Measurements from ENCODE around the gene RARRES2. TPM values are rescaled to one million over a fixed set of nuclear protein-coding genes. Genes with fewer than 3 reads are reported as not detected.

The RARRES2 gene
- polyA plus RNA-seq, 1 of the 3 experiments (the other 2 are of a cell fraction), result 0.43 TPM

GRCh38 chr7:150361807-150362621, 20.6 kb upstream of the RARRES2 start (continued):
- no peak for TF ChIP-seq MAX (IDR thresholded peaks at IDR 0.05; ENCODE audit: low read depth)
- TF ChIP-seq CHD2 (IDR thresholded peaks at IDR 0.05; ENCODE audit: low read length, partially characterized antibody), result no peak
- no peak for TF ChIP-seq IRF3 (IDR thresholded peaks at IDR 0.05; ENCODE audit: low read depth, low read length)

GRCh38 chr7:150361402-150361801, 20.0 kb upstream of the RARRES2 start:
- H3K36me3 ChIP-seq (replicated peaks in 1 of 2; ENCODE audit: control insufficient read depth in 1 of 2, insufficient read depth in 2 of 2, low read length in 1 of 2), result no peaks in the 10 kb centered on the region
- no peak for TF ChIP-seq YY1 (IDR thresholded peaks at IDR 0.05; ENCODE audit: low read depth)
- no peak for TF ChIP-seq IRF3 (IDR thresholded peaks at IDR 0.05; ENCODE audit: low read depth, low read length)
- no peak for TF ChIP-seq GATA2 (CRISPR knock-in tag; IDR thresholded peaks at IDR 0.05)
- TF ChIP-seq FOXJ3 (CRISPR knock-in tag; IDR thresholded peaks at IDR 0.05), result no peak
- no peak for TF ChIP-seq POLR2AphosphoS5 (IDR thresholded peaks at IDR 0.05; ENCODE audit: low read depth, low read length)
- TF ChIP-seq FOSL2 (IDR thresholded peaks at IDR 0.05; ENCODE audit: borderline replicate concordance, low read depth), result no peak
- TF ChIP-seq TCF12 (IDR thresholded peaks at IDR 0.05), result no peak
- TF ChIP-seq RCOR1 (IDR thresholded peaks at IDR 0.05; ENCODE audit: low read length), result no peak
- H3K27ac ChIP-seq (ENCODE audit: low read depth in 2 of 2, low read length in 1 of 2), result no peak overlapping the region
- no peak overlapping the region for H2AFZ ChIP-seq (ENCODE audit: low read depth)
- no peaks in the 10 kb centered on the region for H3K27me3 ChIP-seq (ENCODE audit: insufficient read depth)
- ChIA-PET POLR2A (no interaction called here), CTCF (interaction anchor here (0.6 to 1.1 kb wide), 4 partner anchors 13 to 88 kb away, joined by 3 to 5 read pairs (median 3); a partner anchor contains a TSS)
- H3K9me3 ChIP-seq, result no peaks in the 10 kb centered on the region
- H3K4me1 ChIP-seq (ENCODE audit: control insufficient read depth in 1 of 2, insufficient read depth in 2 of 2, low read depth in 1 of 2, low read length in 1 of 2), result peaks cover 0 to 14% of the 10 kb centered on the region in 2 experiments; a peak in 3 of 4 replicates
- no peaks in the 10 kb centered on the region for H3F3A ChIP-seq (replicated peaks; ENCODE audit: insufficient read depth)
- WGBS (ENCODE audit: low lambda C conversion rate), result 84% methylated on average over 7 of the region's 7 CpGs
- DNase-seq, result no peak
- H4K20me1 ChIP-seq (ENCODE audit: insufficient read depth), result no peaks in the 10 kb centered on the region
- H3K4me3 ChIP-seq (ENCODE audit: low read depth in 2 of 2, low read length in 1 of 2), result no peak overlapping the region
- no peaks in the 10 kb centered on the region for H3K9me2 ChIP-seq
- H3K4me2 ChIP-seq, result no peak overlapping the region
- H3K9ac ChIP-seq, result no peak overlapping the region
- no peaks in the 10 kb centered on the region for H3K79me2 ChIP-seq (ENCODE audit: insufficient read depth)

GRCh38 chr7:150360363-150361058, 19.1 kb upstream of the RARRES2 start:
- peaks cover 0 to 14% of the 10 kb centered on the region in 2 experiments; a peak in 3 of 4 replicates for H3K4me1 ChIP-seq (ENCODE audit: control insufficient read depth in 1 of 2, insufficient read depth in 2 of 2, low read depth in 1 of 2, low read length in 1 of 2)
- CTCF ChIA-PET, result interaction anchor here (1.0 kb wide), 1 partner anchor 14 kb away, joined by 5 read pairs; no protein-coding TSS in a partner anchor
- no peaks in the 10 kb centered on the region for H3K9me3 ChIP-seq
- H3K27me3 ChIP-seq (ENCODE audit: insufficient read depth), result no peaks in the 10 kb centered on the region
- H3K4me2 ChIP-seq, result no peak overlapping the region
- WGBS (ENCODE audit: low lambda C conversion rate), result 78% methylated on average over 5 of the region's 5 CpGs
- H3K79me2 ChIP-seq (ENCODE audit: insufficient read depth), result no peaks in the 10 kb centered on the region
- DNase-seq, result no peak
- H3K27ac ChIP-seq (ENCODE audit: low read depth in 2 of 2, low read length in 1 of 2), result no peak overlapping the region
- no peaks in the 10 kb centered on the region for H3K9me2 ChIP-seq
- no peaks in the 10 kb centered on the region for H4K20me1 ChIP-seq (ENCODE audit: insufficient read depth)
- H2AFZ ChIP-seq (ENCODE audit: low read depth), result no peak overlapping the region
- POLR2A ChIA-PET, result no interaction called here
- H3K9ac ChIP-seq, result no peak overlapping the region
- H3K4me3 ChIP-seq (ENCODE audit: low read depth in 2 of 2, low read length in 1 of 2), result no peak overlapping the region
- H3K36me3 ChIP-seq (replicated peaks in 1 of 2; ENCODE audit: control insufficient read depth in 1 of 2, insufficient read depth in 2 of 2, low read length in 1 of 2), result no peaks in the 10 kb centered on the region
- H3F3A ChIP-seq (replicated peaks; ENCODE audit: insufficient read depth), result no peaks in the 10 kb centered on the region
- TF ChIP-seq FOXM1 (IDR thresholded peaks at IDR 0.05; ENCODE audit: low read depth) (no peak), FOSL2 (IDR thresholded peaks at IDR 0.05; ENCODE audit: borderline replicate concordance, low read depth) (no peak), TCF12 (IDR thresholded peaks at IDR 0.05) (no peak), YY1 (IDR thresholded peaks at IDR 0.05; ENCODE audit: low read depth) (no peak), JUND (IDR thresholded peaks at IDR 0.05) (no peak), RAD21 (IDR thresholded peaks at IDR 0.05; ENCODE audit: low read length) (no peak), TAF1 (IDR thresholded peaks at IDR 0.05; ENCODE audit: borderline replicate concordance, low read depth, low read length) (no peak), EZH2phosphoT487 (IDR thresholded peaks at IDR 0.05; ENCODE audit: borderline replicate concordance, low read depth) (no peak), ZBTB33 (IDR thresholded peaks at IDR 0.05; ENCODE audit: borderline replicate concordance, low read depth) (no peak), RXRA (IDR thresholded peaks at IDR 0.05; ENCODE audit: borderline replicate concordance, low read depth) (no peak), NRF1 (IDR thresholded peaks at IDR 0.05; ENCODE audit: low read depth, low read length) (no peak), USF1 (IDR thresholded peaks at IDR 0.05; ENCODE audit: borderline replicate concordance, low read depth) (no peak)

All from SK-N-SH (cell line).